ENCODE results near the gene IL10RA. TPM values are rescaled to one million over a fixed set of nuclear protein-coding genes. Genes with fewer than 3 reads are reported as not detected.

IL10RA gene
- total RNA-seq, 2 experiments from 2014 or later = 15.7 to 25.2 TPM

GRCh38 chr11:117949062-117949461 lies 37.1 kb upstream of the IL10RA start:
- H3K4me1 ChIP-seq (ENCODE audit: insufficient read depth, low read length, poor library complexity, severe bottlenecking) = peaks cover 34% of the 10 kb centered on the region
- no TSS peak for BruUV-seq (replicated peaks)
- DNase-seq (ENCODE audit: low spot score) = no peak
- no peaks in the 10 kb centered on the region for H4K20me1 ChIP-seq (ENCODE audit: insufficient read depth, low read length)
- POLR2A ChIA-PET = interaction anchor here (1.1 kb wide), 1 partner anchor 66 kb away, joined by 3 read pairs; no protein-coding TSS in a partner anchor
- H3K9me3 ChIP-seq (ENCODE audit: low read length) = no peaks in the 10 kb centered on the region
- H3K27ac ChIP-seq (ENCODE audit: low read depth, low read length, poor library complexity, severe bottlenecking) = no peak overlapping the region
- H3K4me2 ChIP-seq (ENCODE audit: low read length) = no peak overlapping the region
- H2AFZ ChIP-seq (ENCODE audit: low read length) = no peak overlapping the region
- no peak overlapping the region for H3K4me3 ChIP-seq (ENCODE audit: low read depth, low read length, poor library complexity, severe bottlenecking)
- H3K79me2 ChIP-seq (ENCODE audit: insufficient read depth, low read depth, low read length) = no peaks in the 10 kb centered on the region
- intact Hi-C loops (cut with micrococcal nuclease; ENCODE audit: unreplicated experiment) = loop anchor here (10.0 kb wide), 1 partner anchor 134 kb away; no protein-coding TSS in a partner anchor
- TF ChIP-seq CTCF (conservative IDR thresholded peaks at IDR 0.05; ENCODE audit: low read length) (no peak), EZH2phosphoT487 (IDR thresholded peaks at IDR 0.05; ENCODE audit: borderline replicate concordance, low read depth, low read length) (no peak)
- H3K9me2 ChIP-seq (ENCODE audit: insufficient read depth, low read length) = no peaks in the 10 kb centered on the region
- H3K36me3 ChIP-seq (ENCODE audit: insufficient read depth, low read length) = no peaks in the 10 kb centered on the region
- CTCF ChIA-PET (ENCODE audit: unreplicated experiment) = no interaction called here

- Histone ChIP-seq H3K4me1 (ENCODE audit: insufficient read depth, low read length, poor library complexity, severe bottlenecking) (peaks cover 34% of the 10 kb centered on the region), H3K27ac (ENCODE audit: low read depth, low read length, poor library complexity, severe bottlenecking) (no peak overlapping the region), H4K20me1 (ENCODE audit: insufficient read depth, low read length) (no peaks in the 10 kb centered on the region), H3K4me3 (ENCODE audit: low read depth, low read length, poor library complexity, severe bottlenecking) (no peak overlapping the region), H3K4me2 (ENCODE audit: low read length) (peak overlapping the region; percentile 50), H3K36me3 (ENCODE audit: insufficient read depth, low read length) (no peaks in the 10 kb centered on the region), H3K9me3 (ENCODE audit: low read length) (no peaks in the 10 kb centered on the region), H3K79me2 (ENCODE audit: insufficient read depth, low read depth, low read length) (no peaks in the 10 kb centered on the region), H2AFZ (ENCODE audit: low read length) (no peak overlapping the region), H3K9me2 (ENCODE audit: insufficient read depth, low read length) (no peaks in the 10 kb centered on the region)
- CTCF ChIA-PET (ENCODE audit: unreplicated experiment) = interaction anchor here (1.1 to 1.2 kb wide), 3 partner anchors 36 to 135 kb away, joined by 3 to 4 read pairs (median 4); partner anchors contain the start of gene IL10RA
- no TSS peak for BruUV-seq (replicated peaks)
- peak; percentile 49 for DNase-seq (ENCODE audit: low spot score)
- TF ChIP-seq CTCF (conservative IDR thresholded peaks at IDR 0.05; ENCODE audit: low read length) = peak; percentile 67
- no peak for TF ChIP-seq EZH2phosphoT487 (IDR thresholded peaks at IDR 0.05; ENCODE audit: borderline replicate concordance, low read depth, low read length)
- POLR2A ChIA-PET = interaction anchor here (0.9 to 1.3 kb wide), 2 partner anchors 102 to 129 kb away, joined by 3 to 6 read pairs; no protein-coding TSS in a partner anchor
- intact Hi-C loops (cut with micrococcal nuclease; ENCODE audit: unreplicated experiment) = loop anchor here (2.0 kb wide), 1 partner anchor 58 kb away; no protein-coding TSS in a partner anchor
Measured at GRCh38 chr11:117950301-117950700, 35.9 kb upstream of the IL10RA start.

Measured in OCI-LY7 (cell line).